ENCODE results near the gene SET.
"Not testable (repeated sequence)": the region's sequence is repeated elsewhere in the genome, so short reads cannot be mapped to it uniquely, and the experiment has no call there.

GRCh38 chr9:128699096-128699795 is 10.2 kb downstream of the SET start:
- TF ChIP-seq CTCF (conservative IDR thresholded peaks at IDR 0.05; ENCODE audit: low read length); EZH2phosphoT487 (IDR thresholded peaks at IDR 0.05; ENCODE audit: borderline replicate concordance, low read depth, low read length): not testable (repeated sequence)

Data from OCI-LY7 (cell line).